GM19035 (cell line): ENCODE measurements around the gene FAM174C.

Source experiments
- ATAC-seq: cut with Tn5 transposase; IDR thresholded peaks from one replicate; pipeline ENCODE4 v1.9.1; 2021; ENCODE audit not compliant: unreplicated experiment

The FAM174C gene

GRCh38 chr19:1260749-1261537, 14.4 kb upstream of the FAM174C start:
- peak; percentile 56 for ATAC-seq

GRCh38 chr19:1261538-1261797, 13.9 kb upstream of the FAM174C start:
- no peak for ATAC-seq

DNA sequence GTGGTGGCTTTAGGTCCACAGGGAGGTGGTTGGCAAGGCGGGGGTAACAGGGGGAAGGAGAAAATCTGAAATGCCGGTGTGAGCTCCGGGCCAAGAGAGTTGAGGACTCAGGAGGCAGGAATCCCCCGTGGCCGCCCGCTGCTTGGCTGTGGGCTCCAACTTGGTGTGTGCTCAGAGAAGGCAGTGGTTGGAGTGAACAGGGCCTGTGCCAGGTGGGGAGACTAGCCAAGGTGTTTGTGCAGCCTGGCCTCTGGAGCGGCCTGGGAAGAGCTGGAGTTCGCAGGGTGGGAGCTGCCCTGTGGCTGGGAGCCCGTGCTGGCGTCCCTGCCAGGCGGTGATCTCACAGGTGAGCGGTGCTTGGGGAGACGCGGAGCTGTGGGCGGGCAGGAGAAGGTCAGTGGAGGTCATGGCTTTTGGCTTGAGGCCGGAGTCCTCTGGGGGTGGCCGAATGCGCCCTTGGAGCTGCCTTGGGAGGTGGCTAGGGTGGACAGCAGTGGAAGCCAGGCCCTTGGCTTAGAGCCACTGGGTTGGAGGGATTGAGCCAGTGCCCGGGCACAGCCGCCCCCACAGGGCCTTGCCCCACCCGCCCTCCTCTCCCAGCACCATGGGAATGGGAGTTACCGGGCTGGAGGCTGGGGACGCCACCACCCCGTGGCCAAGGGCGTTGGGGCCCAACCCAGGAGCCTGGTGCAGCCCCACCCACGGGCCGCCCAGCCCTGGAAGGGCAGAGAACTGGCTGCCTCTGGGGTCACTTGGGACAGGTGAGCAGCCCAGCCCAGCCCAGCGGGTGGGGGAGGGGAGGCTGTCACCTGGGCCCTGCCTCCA, 13.3 kb upstream of the FAM174C start:
- ATAC-seq = no peak

- ATAC-seq = no peak
Observed at GRCh38 chr19:1262623-1263123, 12.7 kb upstream of the FAM174C start.

DNA sequence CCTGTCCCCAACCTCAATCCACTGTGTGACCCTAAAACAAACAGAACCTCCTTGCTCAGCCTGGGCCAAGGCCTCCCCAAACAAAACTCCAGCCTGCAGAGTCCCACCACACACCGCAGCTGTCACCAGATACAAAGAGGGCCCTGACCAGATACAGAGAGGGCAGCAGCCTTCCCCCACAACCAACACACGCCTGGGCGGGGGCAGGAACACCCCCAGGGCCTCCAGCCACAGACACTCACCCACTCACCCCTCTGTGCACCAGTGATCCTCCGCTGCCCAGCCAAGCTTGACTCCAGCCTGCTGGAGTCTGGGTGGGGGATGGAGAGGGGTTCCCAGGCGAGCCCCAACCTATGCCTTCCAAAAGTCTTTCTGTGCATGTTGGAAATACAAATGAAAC, 12.1 kb upstream of the FAM174C start:
- ATAC-seq = no peak

DNA sequence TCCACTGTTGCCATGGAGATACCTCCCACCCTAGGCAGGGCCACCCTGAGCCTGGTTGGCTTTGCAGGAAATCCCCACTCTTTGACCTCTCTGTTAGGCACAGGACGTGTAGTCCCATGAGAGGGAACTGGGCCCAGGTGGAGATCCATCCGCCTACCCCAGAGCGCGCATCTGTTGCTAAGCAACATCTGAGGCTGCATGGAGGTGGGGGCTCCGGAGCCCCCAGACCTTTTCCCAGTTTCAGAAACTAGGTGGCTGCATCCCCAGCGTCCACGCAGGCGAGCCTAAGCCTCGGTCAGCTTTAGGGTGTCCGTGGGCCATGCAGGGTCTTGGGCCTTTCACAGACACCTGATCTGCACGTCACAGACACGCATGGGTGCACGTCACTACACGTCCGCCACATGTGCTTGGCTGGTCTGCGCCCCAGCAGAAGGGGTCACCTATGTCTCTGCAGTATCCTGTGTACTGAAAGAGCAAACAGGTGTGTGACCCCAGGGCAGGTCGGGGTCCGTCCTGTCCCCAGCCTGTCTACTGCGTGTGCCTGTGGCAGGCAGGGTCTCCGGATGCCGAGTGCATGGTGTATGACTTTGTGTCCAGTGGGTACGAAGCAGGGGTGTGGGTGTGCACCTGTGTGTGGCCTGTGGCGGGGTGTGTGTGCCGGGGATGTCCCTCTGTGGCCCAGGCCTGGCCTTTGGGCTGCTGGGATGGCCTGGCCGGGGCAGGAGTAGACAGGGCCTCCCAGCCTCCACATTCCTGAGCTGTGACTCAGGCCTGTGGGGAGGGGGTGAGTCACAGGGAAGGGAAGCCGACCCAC, 10.3 kb upstream of the FAM174C start:
- no peak for ATAC-seq

DNA sequence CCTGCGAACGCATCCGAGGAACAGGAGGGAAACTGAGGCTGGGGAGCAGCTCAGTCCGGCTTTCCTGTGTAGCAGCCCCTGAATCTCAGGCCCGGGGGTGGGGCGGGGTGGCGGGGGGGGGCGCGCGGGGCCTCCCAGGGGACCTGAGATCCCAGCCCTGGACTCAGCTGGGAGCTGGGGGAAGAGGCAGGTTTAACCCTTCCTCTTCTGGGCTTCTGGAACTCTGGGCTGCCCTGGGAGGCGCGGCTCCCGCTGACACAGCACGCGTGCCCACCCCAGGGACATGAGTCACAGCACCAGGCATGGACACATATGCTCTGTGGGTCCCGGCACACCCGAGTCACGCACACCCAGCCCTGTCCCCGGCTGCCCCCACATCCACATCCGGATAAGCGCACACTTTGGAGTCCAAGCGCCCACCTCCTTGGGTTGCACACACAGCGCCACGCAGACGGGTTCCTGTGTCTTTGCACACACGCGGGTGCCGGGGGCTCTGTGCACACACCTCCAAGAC, 9.7 kb upstream of the FAM174C start:
- ATAC-seq = no peak

DNA sequence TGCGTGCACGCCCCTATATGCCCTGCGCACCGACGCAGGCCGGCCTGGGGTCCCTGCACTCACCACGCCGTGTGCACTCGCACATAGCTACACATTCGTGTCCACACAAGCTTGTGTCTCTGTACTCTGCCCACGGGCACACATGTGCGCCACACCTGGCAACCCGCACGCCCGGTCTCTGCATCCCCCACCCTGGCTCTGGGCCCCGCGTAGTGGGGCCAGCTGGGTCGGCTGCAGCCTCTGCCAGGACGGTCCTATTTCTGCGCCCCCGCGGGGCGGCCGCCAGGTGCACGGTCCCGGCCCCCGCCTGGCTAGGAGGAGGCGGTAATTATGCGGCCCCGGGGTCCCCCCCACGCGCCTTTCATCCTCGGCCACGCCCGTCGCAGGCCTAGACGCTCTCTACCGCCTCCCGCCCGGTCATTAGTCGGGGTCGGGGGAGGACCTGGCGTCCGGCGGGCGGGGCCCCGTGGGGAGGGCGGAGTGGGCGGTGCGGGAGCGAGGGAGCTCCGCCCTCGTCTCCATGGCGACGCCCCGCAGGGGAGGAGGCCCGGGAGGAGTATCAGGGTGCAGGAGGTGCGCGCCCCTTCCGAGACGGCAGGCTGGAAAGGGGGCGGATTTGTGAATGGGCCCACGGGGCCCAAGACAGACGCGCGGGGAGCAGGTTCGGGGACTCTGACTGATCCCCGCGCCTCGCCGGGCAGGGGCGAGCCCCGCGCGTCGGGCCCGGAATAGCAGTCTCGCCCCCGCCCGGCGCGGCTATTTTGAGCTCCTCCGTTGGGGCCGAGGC, 9.0 kb upstream of the FAM174C start:
- ATAC-seq = peak; percentile 30

GRCh38 chr19:1266916-1267476, 8.3 kb upstream of the FAM174C start:
- peak; percentile 20 for ATAC-seq

DNA sequence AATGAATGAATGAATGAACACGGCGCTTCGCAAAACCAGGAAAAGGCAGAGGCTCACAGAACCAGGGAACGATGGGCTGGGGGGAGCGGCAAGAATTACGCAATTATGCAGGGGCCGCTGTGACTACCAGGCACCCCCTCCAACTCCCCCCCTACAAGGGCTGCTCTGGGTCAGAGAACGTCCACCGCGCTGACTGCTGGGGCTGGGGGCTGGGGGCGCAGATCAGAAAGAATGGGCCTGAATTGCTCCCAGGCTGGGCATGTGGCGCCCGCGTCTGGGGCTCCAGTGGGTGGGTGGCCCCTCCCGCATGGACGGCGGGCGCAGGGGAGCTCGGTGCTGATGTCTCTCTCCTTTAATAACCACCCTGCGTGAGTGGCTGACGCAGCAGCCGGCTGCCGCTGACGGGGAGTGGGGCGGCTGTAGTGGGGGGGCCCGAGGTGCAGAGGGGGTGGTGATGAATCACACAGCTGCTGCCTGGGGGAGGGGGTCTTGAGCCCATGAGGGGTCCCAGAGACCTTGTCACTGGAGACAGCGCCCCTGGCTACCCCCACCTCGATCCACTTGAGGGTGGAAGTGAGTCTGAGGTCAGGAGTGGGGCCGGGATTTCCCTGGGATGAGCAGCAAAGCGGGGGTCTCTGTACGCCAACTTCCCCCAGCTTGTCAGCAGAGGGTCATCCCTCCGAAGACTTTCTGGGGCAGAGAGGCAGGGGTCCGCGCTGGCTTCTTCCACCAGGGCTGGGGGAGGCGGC, 7.7 kb upstream of the FAM174C start:
- ATAC-seq = no peak

DNA sequence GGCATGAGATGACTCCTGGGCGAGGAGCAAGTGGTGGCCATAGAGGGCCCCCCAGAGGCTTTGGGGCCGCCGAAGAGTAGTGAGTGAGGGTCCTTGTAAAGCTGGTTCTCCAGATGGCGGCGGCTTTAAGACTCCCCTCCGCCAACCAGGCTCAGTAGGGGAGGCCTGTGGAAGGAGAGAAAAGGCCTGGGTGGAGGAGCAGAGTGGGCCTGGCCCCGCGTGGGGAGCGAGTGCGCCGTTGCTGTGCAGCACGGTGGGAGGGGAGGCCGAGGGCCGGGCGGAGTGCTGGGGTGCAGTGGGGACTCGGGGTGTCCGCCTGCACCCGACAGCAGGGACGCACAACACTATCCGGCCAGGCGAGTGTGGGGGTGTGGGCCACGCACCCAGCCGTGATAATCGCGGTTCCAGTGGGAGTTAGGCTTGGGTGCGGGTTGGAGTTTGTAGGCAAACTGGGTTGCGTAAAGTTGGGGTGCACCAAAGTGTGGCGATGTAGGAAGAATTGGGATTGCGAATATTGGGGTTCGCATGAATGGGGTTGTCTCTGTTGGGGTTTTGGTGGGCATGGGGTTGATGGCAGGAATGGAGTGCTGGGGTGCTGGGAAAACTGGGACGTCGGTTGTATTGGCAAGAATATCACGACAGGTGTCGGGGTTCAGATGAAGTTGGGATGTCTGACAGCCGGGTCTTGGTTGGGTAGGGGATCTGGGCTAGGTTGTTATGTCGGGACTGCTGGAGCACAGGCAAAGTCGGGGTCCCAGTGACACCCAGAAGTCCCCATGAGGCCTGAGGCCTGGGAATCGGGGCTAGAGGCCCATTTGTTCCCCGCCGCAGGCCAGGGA, 6.9 kb upstream of the FAM174C start:
- no peak for ATAC-seq

GRCh38 chr19:1269065-1269477, 6.3 kb upstream of the FAM174C start, which contains the start of gene CIRBP:
TSS of gene CIRBP (plus strand) at chr19:1269332. CDS start at chr19:1270934, 1,602 bp downstream.
- ATAC-seq = peak; percentile 67

DNA sequence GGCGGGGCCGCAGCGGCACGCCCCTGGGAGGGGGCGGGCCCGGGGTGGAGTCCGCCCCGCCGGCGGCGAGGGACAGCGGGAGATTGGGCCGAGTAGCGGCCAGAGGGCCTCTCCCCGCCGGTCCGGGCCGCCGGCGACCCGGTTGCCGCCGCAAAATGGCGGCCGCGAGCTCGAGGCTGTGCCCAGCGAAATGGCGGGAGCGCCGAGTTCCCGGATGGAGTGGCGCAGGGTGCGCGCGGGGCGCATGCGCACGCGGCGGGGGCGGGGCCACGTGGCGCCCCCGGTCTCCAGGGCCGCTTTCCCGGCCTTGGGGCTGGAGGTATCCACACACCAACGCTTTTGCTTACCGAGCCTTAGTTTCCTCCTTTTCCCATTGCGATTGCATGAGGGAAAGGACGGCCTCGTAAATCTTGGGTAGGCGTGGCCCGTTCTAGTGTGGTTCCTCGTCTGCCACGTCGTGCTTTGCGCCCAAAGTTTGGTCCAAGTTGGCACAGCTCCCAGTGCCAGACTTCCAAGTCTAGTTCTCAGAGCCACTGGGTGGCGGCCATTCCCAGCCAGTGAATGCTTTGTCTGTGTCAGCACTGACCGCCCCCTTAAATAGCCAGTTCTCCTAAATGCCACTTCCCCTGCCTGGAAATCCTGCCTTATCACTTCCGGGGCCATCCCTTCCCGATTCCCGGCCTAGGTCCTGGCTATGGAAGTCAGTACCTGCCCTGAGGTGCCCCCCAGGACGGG, 5.7 kb upstream of the FAM174C start:
- peak; percentile 28 for ATAC-seq

GRCh38 chr19:1270213-1270853, 5.0 kb upstream of the FAM174C start:
- no peak for ATAC-seq

DNA sequence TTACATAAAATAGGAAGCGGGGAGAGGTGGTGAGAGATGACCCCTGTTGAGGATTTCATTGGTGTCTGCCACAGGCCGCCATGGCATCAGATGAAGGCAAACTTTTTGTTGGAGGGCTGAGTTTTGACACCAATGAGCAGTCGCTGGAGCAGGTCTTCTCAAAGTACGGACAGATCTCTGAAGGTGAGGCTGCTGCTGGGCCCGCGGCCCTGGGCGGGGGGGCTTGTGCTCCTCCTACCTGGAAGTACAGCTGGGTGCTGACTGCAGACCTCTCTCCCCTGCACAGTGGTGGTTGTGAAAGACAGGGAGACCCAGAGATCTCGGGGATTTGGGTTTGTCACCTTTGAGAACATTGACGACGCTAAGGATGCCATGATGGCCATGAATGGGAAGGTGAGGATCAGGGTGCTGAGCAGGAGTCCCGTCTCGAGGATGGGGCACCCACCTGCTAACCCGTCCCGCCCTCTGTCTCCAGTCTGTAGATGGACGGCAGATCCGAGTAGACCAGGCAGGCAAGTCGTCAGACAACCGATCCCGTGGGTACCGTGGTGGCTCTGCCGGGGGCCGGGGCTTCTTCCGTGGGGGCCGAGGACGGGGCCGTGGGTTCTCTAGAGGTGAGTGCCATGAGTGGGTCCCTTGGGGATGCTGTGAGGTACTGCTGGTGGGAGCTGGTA, 4.3 kb upstream of the FAM174C start:
- no peak for ATAC-seq

GRCh38 chr19:1271528-1272422, 3.6 kb upstream of the FAM174C start:
- ATAC-seq = no peak
